T1000 (cell line): ENCODE measurements around the gene DTD2.
A peak's percentile ranks its signal among the peaks of the same experiment; 100 is the strongest.
"Not testable (repeated sequence)": the region's sequence is repeated elsewhere in the genome, so short reads cannot be mapped to it uniquely, and the experiment has no call there.

Experiments
- DNase-seq: peaks from one replicate; lab custom pipeline; 2025; ENCODE audit warnings: mixed read lengths; lab: John Stamatoyannopoulos, UW

The DTD2 gene

DNA sequence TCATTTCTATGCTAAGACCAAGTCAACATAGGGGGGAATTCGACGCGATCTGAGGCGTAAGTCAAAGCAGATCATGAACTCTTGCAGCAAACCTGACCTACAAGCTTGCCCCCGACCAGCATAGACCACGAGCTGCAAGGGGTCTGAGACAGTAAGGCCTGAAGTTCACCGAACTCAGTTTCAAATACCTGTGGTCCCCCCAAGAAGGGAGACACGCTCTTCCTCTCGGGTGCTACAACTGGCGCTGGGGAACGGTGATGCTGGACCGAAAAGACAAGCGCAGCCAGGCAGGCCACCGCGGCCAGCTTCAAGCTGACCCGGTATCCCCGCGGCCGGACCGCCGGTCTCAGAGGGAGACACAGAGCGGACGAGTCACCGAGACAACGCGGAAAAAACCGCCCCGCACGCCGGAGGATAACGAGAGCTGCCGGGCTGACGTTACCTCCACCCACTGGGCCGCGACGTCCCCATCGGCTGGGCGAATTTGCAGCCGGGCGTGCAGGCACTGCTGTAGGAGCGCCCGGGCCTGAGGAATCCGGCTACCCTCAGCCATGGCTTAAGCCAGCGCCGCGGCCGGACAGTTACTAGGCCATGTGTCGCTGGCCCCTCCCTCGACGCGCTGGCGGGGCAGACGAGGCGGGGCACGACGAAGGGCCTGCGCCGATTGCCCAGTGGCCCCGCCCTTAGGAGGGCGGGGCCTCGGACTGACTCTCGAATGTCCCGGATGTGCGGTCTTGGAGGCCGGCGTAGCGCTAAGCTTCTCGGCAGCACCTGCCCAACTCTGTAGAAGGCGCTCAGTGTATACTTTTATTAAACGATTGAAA, at the start of gene DTD2:
Gene DTD2 (minus strand): TSS at position 666 of the 824 bp plus-strand sequence. CDS start 113 bp downstream, at position 553.
- DNase-seq = peak; percentile 86

DNA sequence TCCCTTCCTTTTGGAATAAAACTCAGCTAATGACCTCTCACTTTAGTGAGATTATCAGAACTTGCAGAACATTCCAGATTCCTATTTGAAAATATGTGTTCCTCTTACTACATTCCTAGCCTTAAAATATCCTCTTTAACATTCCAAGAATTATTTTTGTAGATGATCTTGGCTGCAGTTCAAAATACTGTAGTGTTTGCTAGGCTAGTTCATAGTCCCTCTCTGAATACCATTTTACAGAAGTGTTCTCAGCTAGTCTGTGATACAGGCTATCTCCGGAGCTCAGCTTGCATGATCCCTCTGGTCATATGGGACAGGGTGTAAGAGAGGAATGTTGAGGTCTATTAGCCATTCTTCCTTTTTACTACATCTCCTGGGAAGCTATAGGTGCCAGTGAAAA, 48.1 kb upstream of the DTD2 start:
- no peak for DNase-seq

DNA sequence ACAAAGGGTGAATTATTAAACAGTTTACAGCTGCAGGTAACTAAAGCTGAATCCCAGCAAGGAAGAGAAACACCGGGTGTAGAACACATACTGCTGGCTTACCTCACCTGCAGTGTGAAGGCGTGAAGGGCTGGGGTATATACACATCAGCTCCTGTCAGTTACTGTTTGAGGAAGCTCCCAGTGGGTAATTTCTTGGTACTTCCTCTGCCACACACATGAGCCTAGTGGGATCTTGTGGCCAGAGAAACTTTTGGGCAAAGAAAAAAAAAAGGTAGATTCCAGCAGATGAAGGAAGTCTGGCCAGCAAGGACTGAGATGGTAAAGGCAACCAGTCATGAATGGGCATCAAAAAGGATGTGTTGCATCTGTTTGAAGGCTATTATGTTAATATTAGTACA, 44.6 kb upstream of the DTD2 start:
- DNase-seq = no peak

DNA sequence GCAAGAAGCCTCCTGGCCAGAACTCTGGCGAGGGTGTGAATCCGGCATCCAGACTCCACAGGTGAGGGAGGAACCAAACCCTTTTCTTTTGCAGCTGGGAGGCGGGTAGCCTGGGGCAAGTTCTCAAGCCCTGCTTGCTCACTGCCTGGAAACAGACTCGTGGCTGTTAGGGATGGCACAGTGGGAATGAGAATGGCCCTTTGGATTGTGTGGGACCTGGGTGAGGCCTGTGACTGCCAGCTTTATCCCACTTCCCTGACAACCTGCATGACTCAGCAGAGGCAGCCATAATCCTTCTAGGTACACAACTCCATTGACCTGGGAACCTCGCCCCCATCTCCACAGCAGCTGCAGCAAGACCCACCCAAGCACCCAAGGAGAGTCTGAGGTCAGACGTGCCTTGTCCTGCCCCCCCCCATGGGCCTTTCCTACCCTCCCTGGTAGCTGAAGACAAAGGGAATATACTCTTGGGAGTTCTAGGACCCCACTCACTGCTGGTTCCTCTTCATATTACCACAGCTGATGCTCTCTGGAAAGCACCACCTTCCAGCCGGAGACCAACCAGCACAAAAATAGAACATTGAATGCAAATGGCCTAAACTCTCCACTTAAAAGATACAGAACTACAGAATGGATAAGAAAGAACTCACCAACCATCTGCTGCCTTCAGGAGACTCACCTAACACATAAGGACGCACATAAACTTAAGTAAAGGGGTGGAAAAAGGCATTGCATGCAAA, 35.6 kb upstream of the DTD2 start:
- no peak for DNase-seq

DNA sequence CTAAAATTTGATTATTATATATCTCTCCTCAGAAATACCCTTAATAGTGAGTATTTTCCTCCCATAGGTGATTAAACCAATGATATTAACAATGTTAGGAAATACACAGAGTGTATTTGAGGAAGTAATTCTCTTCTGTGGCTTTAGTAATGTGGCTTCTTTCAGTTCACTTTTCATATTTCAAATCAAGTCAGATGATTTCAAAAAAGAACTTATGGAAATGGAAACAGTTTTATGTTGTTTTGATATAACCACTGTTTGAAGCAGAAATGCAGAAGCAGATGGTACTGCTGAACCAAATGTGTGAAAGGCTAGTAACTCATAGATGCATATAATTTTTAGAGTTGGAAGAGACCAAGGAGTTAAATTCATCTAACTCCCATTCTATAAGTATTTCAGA, 32.4 kb upstream of the DTD2 start:
- DNase-seq = no peak

DNA sequence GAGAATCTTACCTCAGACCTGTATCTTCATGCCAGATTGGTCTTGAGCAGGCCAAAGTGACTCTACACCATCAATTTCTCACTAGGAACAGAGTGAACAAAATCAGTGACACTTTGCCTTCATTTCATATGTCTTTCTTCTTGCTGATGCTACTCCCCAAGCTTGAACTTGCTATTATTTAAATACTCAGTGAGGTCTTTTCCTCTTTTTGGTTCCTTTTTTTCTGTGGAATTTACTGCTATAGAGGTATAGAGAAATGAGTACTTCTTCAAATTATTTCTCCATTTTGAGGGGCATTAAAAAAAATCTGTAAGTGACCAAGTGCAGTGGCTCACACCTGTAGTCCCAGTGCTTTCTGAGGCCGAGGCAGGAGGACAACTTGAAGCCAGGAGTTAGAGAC, 30.6 kb upstream of the DTD2 start, which contains the start of gene GPR33:
Gene GPR33 (minus strand): TSS at position 154 of the 400 bp plus-strand sequence. CDS start 4,074 bp downstream, outside the sequence.
- DNase-seq = no peak

DNA sequence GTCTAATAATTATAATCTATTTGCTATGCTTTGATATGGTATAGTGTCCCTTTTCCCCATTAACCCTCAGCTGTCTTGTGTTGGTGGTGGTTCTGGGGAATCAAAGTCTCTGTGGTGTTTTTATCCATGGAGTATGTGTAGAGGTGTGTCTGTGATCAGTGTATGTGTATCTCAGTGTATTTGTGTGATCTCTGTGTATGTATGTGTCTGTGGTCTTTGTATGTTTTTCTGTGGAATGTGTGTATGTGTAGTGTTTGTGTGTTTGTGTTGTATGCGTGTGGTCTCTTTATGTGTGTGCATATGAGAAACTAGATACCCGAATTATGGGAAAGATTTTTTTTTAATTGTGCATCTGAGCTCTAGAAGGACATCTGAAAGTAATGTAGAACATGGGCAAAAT, 29.5 kb upstream of the DTD2 start:
- DNase-seq = no peak

DNA sequence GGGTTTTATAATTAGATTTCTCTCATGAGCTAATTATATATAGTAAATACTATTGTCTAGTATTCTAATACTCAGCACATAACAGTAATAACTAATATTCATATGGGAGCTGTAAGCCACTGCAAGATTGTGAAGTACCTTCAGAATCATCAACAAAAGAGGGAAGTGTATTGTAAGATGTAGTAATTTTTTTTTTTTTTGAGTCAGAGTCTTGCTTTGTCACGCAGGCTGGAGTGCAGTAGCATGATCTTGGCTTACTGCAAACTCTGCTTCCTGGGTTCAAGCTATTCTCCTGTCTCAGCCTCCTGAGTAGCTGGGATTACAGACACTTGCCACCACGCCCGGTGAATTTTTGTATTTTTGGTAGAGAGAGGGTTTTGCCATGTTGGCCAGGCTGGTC, 27.4 kb upstream of the DTD2 start:
- no peak for DNase-seq

DNA sequence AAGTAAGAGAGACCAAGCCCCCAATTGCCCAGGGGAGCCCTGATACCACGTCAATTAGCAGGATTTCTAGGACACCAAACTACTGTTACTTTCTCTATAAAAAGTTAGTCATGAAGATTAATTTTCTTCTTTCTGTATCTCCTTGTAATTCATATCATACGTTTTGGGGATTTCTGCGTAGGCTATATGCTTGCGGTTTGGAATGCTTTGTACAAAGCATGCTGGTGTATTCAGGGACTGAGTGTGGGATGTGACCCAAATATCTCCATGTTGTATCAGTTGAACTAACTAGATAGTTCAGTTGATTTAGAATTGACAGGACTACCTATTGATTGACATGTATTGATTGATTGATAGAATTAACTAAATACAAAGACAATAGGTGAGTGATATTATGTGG, 22.9 kb upstream of the DTD2 start:
- no peak for DNase-seq

DNA sequence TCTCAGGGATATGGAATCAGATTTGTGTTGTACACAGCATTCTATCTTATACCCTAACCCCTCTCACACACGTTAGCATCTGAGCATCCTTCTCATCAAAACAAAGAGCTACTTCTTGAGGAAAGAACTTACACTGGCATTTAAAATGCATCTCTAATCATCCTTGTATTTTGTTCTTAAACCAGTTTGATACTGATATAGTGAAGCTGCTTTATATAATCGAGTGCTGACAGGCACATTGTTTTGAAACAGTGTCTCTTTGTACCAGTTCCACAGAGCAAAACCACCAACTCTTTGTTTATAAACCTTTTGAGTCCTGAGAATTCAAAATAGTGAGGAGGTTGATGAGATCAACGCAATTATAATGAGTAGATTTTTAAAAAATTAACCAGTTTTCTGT, 21.7 kb upstream of the DTD2 start:
- DNase-seq = no peak

DNA sequence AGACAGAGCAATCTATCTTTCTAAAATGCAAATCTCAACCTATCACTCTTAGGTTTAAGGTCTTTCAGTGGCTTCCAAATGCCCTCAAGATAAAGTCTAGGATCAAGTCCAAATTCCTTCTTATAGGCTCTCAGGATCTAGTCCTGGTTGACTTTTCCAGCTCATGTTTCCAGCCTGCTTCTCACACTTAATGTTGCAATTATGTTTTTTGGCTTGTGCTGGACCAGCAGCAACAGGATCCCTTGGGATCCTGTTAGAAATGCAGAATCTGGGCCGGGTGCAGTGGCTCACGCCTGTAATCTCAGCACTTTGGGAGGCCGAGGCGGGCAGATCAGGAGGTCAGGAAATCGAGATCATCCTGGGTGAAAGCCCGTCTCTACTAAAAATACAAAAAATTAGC, 19.9 kb upstream of the DTD2 start:
- no peak for DNase-seq

DNA sequence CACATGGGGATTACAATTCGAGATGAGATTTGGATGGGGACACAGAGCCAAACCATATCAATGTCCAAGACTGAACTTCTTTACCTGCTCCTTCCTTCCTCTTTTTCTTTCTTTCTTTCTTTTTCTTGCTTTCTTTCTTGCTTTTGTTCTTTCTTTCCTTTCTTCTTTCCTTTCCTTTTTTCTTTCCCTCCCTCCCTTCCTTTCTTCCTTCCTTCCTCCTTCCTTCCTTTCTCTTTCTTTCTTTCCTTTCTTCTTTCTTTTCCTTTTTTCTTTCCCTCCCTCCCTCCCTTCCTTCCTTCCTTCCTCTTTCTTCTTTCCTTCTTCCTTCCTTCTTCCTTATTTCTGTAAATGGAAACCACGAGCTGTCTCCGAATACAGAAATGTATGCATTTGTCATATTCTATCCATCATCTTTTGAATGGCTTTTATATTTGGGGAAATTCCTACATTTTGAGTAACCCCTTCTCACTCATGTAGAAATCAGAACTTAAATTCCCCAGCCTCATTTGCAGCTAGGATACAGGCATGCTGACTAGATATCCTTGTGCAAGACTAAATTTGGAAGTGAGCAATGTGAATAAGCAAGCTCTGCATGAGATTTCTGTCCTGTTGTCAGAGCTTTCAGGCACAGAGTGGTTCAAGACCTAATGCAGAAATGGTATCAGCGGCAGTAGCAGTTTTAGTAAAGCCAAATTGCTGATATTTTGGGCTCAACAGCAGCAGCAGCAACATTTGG, 19.0 kb upstream of the DTD2 start:
- no peak for DNase-seq

DNA sequence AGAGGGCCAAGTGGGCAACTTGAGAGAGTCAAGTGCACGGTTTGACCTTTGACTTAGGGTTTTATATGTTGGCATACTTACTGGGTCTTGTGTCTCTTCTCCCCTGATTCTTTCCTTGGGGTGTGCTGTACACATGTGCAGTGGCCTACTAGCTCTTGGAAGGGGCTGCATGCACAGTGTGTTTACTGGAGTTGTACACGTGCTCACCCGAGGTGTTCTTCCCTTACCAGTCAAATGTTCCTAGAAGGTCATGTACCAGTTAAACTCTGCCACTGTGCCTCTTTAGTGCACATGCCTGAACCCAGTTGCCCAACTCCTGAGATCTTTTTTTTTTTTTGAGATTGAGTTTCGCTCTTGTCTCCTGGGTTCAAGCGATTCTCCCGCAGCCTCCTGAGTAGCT, 9.2 kb upstream of the DTD2 start:
- no peak for DNase-seq

DNA sequence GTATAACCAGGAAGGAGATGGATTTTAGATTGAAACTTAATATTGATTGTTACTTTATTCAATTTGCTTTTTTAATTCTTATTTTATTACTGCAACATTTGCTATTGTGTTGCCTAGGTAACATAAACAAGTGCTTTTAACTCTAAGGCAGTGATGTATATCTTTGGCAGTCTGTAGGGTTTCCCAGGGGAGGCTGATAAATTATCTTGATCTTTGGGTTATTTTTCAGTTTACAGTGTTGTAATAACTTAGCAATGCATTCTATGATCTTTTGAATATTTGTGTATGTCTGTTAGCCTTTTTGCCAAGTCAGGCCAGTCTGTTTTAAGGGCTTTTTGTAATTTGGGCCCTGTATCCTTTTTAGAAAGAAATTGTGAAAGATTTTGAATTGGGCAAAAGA, 7.8 kb upstream of the DTD2 start:
- no peak for DNase-seq

DNA sequence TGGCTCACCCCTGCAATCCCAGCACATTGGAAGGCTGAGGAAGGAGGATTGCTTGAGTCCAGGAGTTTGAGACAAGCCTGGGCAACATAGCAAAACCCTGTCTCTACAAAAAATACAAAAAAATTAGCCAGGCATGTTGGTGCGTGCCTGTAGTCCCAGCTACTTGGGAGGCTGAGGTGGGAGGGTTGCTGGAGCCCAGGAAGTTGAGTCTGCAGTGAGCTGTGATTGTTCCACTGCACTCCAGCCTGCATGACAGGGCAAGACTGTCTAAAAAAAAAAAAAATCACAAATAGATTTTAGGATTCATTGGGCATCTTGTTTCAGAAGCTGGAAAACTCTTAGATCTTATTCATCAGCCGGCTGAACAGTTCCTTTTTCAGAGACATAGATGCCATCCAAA, 5.1 kb upstream of the DTD2 start:
- not testable (repeated sequence) for DNase-seq

DNA sequence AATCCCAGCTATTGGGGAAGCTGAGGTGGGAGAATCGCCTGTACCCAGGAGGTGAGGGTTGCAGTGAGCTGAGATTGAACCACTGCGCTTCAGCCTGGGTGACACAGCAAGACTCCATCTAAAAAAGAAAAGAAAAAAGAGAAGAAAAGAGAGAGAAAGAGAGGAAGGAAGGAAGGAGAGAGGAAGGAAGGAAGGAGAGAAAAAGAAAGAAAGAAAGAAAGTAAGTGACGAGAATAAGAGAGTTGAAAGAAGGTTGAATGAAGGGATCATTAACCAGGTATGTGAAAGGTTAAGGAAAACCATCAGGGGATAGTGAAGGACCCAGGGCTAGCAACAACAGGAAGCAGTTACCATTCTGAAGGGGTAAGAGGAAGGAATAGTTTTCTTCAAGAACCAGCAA, 4.2 kb upstream of the DTD2 start:
- DNase-seq = no peak

DNA sequence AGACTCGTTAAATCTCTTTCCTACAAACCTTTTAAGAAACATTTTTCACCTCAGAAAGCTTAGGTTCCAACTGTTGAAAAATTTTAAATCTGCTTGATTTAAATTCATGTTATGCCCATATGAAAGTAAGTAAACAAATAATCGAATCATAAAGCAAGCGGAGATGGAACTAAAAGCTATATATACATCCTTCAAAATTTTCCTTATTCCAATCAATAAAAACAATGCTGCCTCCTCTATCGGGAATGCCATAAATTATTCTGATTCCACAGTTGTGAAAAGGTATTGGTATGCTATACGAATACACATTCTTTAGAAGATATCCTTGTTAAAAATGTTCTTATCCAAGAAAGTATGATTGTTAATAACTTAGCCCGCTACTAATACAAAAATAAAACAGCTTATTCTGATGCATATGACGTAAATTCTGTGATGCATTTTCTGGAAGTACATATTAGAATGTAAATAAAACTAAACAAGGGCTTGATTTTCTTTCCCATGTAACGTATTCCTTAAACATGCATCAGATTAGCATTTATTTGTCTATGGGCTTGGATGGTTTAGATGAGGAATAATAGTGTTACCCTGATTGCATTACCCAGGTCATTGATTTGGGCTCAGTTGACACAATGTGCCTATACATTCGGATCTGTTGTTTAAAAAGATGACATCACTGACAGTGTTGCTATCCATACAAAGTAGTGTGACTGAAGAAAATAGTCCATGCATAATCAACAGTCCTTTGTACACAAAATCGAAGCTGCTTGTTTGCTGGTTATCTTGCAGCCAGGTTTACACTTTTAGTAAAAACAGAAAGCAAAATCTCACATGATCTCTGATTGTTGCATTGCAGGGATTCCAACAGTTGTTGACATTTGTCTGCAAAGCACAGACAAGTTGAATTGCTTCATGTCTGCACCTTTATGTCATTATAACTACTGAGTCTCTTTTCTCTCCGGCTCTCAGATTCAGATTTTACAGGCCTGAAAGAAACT, 656 bp upstream of the DTD2 start:
- no peak for DNase-seq

DNA sequence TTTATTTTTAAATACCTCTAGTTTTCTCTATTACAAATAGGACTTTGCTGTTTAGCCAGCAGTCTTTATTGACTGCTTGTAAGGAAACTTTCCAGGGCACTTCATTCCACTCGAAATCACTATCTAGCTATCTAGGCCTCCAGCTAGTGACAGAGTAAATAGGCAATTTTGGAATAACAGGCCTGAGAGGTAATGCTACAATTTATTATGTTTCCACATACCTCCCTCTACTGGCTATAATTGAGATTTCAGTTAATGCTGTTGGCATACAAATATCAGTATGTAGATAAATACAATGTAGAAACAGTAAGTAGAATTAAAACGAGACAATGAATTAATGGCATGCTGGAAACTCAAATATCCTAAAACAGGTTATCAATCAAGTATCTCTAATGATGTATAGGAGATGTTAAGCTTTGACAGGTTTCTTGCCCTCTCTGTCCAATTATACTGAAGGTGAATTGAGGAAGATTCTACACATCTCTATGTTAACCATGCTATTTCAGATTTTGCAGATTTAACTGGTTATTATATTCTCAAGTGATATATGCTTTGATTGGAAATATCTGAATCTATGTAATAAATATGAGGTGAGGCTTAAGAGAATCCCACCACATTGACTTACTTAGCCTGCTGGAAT, 7.2 kb downstream of the DTD2 start:
- no peak for DNase-seq

DNA sequence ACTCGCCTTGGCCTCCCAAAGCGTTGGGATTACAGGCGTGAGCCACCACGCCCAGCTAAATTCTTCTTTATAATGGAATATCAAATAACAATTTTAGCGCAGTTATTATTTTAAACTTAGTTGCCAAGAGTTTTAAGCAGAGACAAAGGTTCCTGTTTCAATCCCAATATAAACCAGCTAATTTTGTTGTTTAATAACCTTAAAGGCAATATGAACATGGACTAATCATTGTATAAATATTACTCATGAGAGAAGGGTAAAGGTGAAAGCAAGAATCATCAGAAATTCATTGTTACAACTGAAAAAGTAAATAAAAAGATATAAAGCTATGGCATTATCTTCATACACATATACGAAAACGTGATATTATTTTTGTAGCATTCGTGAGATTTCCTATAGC, 8.2 kb downstream of the DTD2 start:
- DNase-seq = no peak

DNA sequence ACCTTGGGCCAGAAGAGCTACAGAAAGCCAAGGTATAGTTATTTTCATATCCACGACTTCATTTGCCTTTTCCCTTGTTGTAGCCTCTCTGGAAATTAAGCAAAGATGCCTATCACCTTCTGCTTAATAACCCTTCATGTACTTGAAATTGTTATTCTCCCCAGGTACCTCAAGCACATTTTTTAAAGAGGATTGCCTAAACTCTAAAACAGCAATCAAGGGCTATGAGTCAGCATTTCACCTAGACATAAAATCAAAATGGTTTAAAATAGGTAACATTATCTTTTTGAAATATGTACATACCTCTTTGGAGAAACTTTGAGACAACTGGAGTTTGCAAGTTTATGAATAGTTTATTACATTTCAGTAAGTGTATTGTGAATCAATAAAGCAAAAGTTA, 11.6 kb downstream of the DTD2 start:
- DNase-seq = no peak

DNA sequence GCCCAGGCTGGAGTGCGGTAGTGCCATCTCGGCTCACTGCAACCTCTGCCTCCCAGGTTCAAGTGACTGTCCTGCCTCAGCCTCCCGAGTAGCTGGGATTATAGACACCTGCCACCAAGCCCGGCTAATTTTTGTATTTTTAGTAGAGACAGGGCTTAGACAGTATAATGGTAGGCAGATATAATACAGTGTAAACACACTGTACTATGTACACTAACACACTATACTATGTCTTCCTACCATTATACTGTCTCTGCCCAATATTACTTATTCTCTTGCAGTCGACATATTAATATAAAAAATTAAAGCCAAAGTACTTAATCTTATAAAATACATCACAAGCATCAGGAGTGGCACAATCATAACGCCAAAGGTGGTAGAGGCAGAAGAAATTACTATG, 15.0 kb downstream of the DTD2 start:
- DNase-seq = no peak
